Neural progenitor cell (in vitro differentiated cells): ENCODE measurements around the gene KLHL3. TPM values are rescaled to one million over a fixed set of nuclear protein-coding genes. Genes with fewer than 3 reads are reported as not detected.

ENCODE experiments used
- DNase-seq: peaks from one replicate; pipeline ENCODE4 v3.0.0-alpha.2; 2016; ENCODE audit warnings: low spot score
- H2AFZ ChIP-seq: fragments of 200-600 bp; sonication (generic); replicated peaks from 2 replicates; pipeline ENCODE4 v1.6.1; 2016; ENCODE audit warnings: antibody characterized with exemption
- H3F3A ChIP-seq: fragments of 200-600 bp; sonication (generic); 2 replicates; pipeline ENCODE4 v1.6.1; 2016; ENCODE audit warnings: antibody characterized with exemption, low read depth
- H3K27ac ChIP-seq: fragments of 200-600 bp; sonication (generic); 2 replicates; pipeline ENCODE4 v1.5.1; 2016; ENCODE audit warnings: mild to moderate bottlenecking
- H3K27me3 ChIP-seq: fragments of 200-600 bp; sonication (generic); 2 replicates; pipeline ENCODE4 v1.6.1; 2016; ENCODE audit warnings: mild to moderate bottlenecking, moderate library complexity
- H3K36me3 ChIP-seq: fragments of 200-600 bp; sonication (generic); 2 replicates; pipeline ENCODE4 v1.5.1; 2016
- H3K4me1 ChIP-seq: fragments of 200-600 bp; sonication (generic); 2 replicates; pipeline ENCODE4 v1.6.1; 2016; ENCODE audit warnings: mixed run types
- H3K4me2 ChIP-seq: fragments of 200-600 bp; sonication (generic); 2 replicates; pipeline ENCODE4 v1.6.1; 2016
- H3K4me3 ChIP-seq: fragments of 200-600 bp; sonication (generic); 2 replicates; pipeline ENCODE4 v1.5.1; 2016
- H3K79me2 ChIP-seq: fragments of 200-600 bp; sonication (generic); 2 replicates; pipeline ENCODE4 v1.6.1; 2016; ENCODE audit warnings: low read depth
- H3K9ac ChIP-seq: fragments of 200-600 bp; sonication (generic); 2 replicates; pipeline ENCODE4 v1.6.1; 2016
- H3K9me3 ChIP-seq: fragments of 200-600 bp; sonication (generic); 2 replicates; pipeline ENCODE4 v1.5.1; 2016; ENCODE audit warnings: low read depth
- H4K20me1 ChIP-seq: fragments of 200-600 bp; sonication (generic); 2 replicates; pipeline ENCODE4 v1.6.1; 2016; ENCODE audit warnings: low read depth
- H3K27ac Mint-ChIP-seq: 3 replicates; pipeline ENCODE4 v1.8.0; 2021; ENCODE audit warnings: mixed read lengths
- H3K27me3 Mint-ChIP-seq: 2 replicates; pipeline ENCODE4 v1.8.0; 2022; ENCODE audit warnings: low read depth, mild to moderate bottlenecking, inconsistent platforms, moderate library complexity, mixed read lengths; ENCODE audit not compliant: insufficient read depth
- H3K36me3 Mint-ChIP-seq: 3 replicates; pipeline ENCODE4 v1.8.0; 2021; ENCODE audit warnings: mixed read lengths
- H3K4me1 Mint-ChIP-seq: 3 replicates; pipeline ENCODE4 v1.8.0; 2021; ENCODE audit warnings: mixed read lengths
- H3K4me3 Mint-ChIP-seq: 3 replicates; pipeline ENCODE4 v1.8.0; 2021; ENCODE audit warnings: mild to moderate bottlenecking, moderate library complexity, mixed read lengths
- H3K9me3 Mint-ChIP-seq: 3 replicates; pipeline ENCODE4 v1.8.0; 2020; ENCODE audit warnings: mixed read lengths
- CTCF ChIP-seq: fragments of 200-600 bp; sonication (generic); IDR thresholded peaks from 2 replicates; pipeline ENCODE4 v1.5.1; 2017; ENCODE audit warnings: antibody characterized with exemption, mild to moderate bottlenecking
- EZH2 ChIP-seq: fragments of 200-600 bp; sonication (generic); IDR thresholded peaks from 2 replicates; pipeline ENCODE4 v1.6.1; 2017; ENCODE audit warnings: antibody characterized with exemption, mild to moderate bottlenecking, moderate library complexity
- EZH2phosphoT487 ChIP-seq: fragments of 200-600 bp; sonication (generic); IDR thresholded peaks from 2 replicates; pipeline ENCODE4 v1.6.1; 2017; ENCODE audit warnings: antibody characterized with exemption
- total RNA-seq: library from RNA; depleted of rRNA; stranded (reverse); fragments of >200 nt; gene quantifications from 2 replicates; pipeline ENCODE4 v1.2.3, GENCODE V29; 2015; ENCODE audit warnings: low replicate concordance

The KLHL3 gene
- total RNA-seq, 1 donor from 2014 or later, result 26.8 TPM

GRCh38 chr5:137632716-137633115 is 103.2 kb downstream of the KLHL3 start:
- no peak overlapping the region for H3K4me3 ChIP-seq
- no peak for DNase-seq
- H3F3A ChIP-seq, result peaks cover 8% of the 10 kb centered on the region
- no peak overlapping the region for H3K9ac ChIP-seq
- H3K36me3 Mint-ChIP-seq, result peaks cover 12% of the 10 kb centered on the region
- no peak overlapping the region for H3K4me2 ChIP-seq
- H3K4me1 Mint-ChIP-seq, result peaks cover 23% of the 10 kb centered on the region
- peaks cover 3% of the 10 kb centered on the region for H3K27me3 Mint-ChIP-seq
- no peaks in the 10 kb centered on the region for H3K36me3 ChIP-seq
- H3K27me3 ChIP-seq, result no peaks in the 10 kb centered on the region
- H3K9me3 Mint-ChIP-seq, result peaks cover 8% of the 10 kb centered on the region
- no peak overlapping the region for H3K4me3 Mint-ChIP-seq
- H3K79me2 ChIP-seq, result no peaks in the 10 kb centered on the region
- no peak overlapping the region for H3K27ac Mint-ChIP-seq
- no peaks in the 10 kb centered on the region for H3K9me3 ChIP-seq
- H4K20me1 ChIP-seq, result peaks cover 8% of the 10 kb centered on the region
- no peak overlapping the region for H3K27ac ChIP-seq
- TF ChIP-seq CTCF (no peak), EZH2 (no peak), EZH2phosphoT487 (no peak)
- H3K4me1 ChIP-seq, result peaks cover 20% of the 10 kb centered on the region
- H2AFZ ChIP-seq, result no peak overlapping the region

GRCh38 chr5:137631453-137631852 is 104.4 kb downstream of the KLHL3 start:
- H3K79me2 ChIP-seq, result no peaks in the 10 kb centered on the region
- TF ChIP-seq EZH2 (no peak), EZH2phosphoT487 (no peak), CTCF (no peak)
- DNase-seq, result no peak
- H3K36me3 Mint-ChIP-seq, result peaks cover 10% of the 10 kb centered on the region
- H3K9me3 Mint-ChIP-seq, result peaks cover 8% of the 10 kb centered on the region
- no peak overlapping the region for H3K4me3 Mint-ChIP-seq
- H3K4me2 ChIP-seq, result no peak overlapping the region
- peaks cover 8% of the 10 kb centered on the region for H4K20me1 ChIP-seq
- no peaks in the 10 kb centered on the region for H3K9me3 ChIP-seq
- H3K27me3 ChIP-seq, result no peaks in the 10 kb centered on the region
- no peak overlapping the region for H3K27ac Mint-ChIP-seq
- H3K36me3 ChIP-seq, result no peaks in the 10 kb centered on the region
- H3K9ac ChIP-seq, result no peak overlapping the region
- H3K4me1 ChIP-seq, result peaks cover 20% of the 10 kb centered on the region
- H3K4me3 ChIP-seq, result no peak overlapping the region
- H3K4me1 Mint-ChIP-seq, result peaks cover 23% of the 10 kb centered on the region
- no peak overlapping the region for H2AFZ ChIP-seq
- no peaks in the 10 kb centered on the region for H3K27me3 Mint-ChIP-seq
- no peak overlapping the region for H3K27ac ChIP-seq
- peaks cover 8% of the 10 kb centered on the region for H3F3A ChIP-seq

GRCh38 chr5:137630972-137631370 is 104.9 kb downstream of the KLHL3 start:
- H3K27ac ChIP-seq, result no peak overlapping the region
- no peak overlapping the region for H3K27ac Mint-ChIP-seq

More at GRCh38 chr5:137630972-137631370, 104.9 kb downstream of the KLHL3 start:
- Mint-ChIP-seq H3K4me1 (peaks cover 21% of the 10 kb centered on the region), H3K4me3 (no peak overlapping the region), H3K27me3 (no peaks in the 10 kb centered on the region), H3K9me3 (peaks cover 8% of the 10 kb centered on the region), H3K36me3 (peaks cover 10% of the 10 kb centered on the region)
- H3K36me3 ChIP-seq, result no peaks in the 10 kb centered on the region
- peaks cover 8% of the 10 kb centered on the region for H4K20me1 ChIP-seq
- H3K79me2 ChIP-seq, result no peaks in the 10 kb centered on the region
- H3K4me1 ChIP-seq, result peaks cover 20% of the 10 kb centered on the region
- H3K9ac ChIP-seq, result no peak overlapping the region
- H3K27me3 ChIP-seq, result no peaks in the 10 kb centered on the region
- no peak overlapping the region for H3K4me2 ChIP-seq
- no peak overlapping the region for H2AFZ ChIP-seq
- TF ChIP-seq CTCF (no peak), EZH2phosphoT487 (no peak), EZH2 (no peak)
- no peaks in the 10 kb centered on the region for H3K9me3 ChIP-seq
- DNase-seq, result peak; percentile 43
- H3F3A ChIP-seq, result peaks cover 8% of the 10 kb centered on the region
- no peak overlapping the region for H3K4me3 ChIP-seq
